Pancreas (tissue), 10 donors: ENCODE data around the gene PEMT. TPM values are rescaled to one million over a fixed set of nuclear protein-coding genes. Genes with fewer than 3 reads are reported as not detected.
A peak's percentile ranks its signal among the peaks of the same experiment; 100 is the strongest.

ENCODE experiments used
- ATAC-seq, 4 donors: fragments of 200-7000 bp; cut with Tn5 transposase; one replicate each; pipeline versions ENCODE4 v1.8.0 to v1.9.1; 2020; ENCODE audit warnings: mild to moderate bottlenecking in 4 of 4, moderate library complexity in 4 of 4
- DNase-seq, 6 donors: peaks; one replicate each; pipeline ENCODE4 v3.0.0-alpha.2; 2020
- FAIRE-seq: peaks from 2 replicates; lab custom pipeline; 2012; peaks lifted over from hg19 to GRCh38; lab: Jason Lieb, UNC
- H3K27ac ChIP-seq, 4 donors: fragments of 200-600 bp; sonication (generic); 1 replicate in 3 of 4; 2 replicates in 1 of 4; pipeline versions ENCODE4 v1.5.0 to v1.8.0; 2020
- H3K27me3 ChIP-seq, 4 donors: fragments of 200-600 bp; one replicate each; pipeline ENCODE4 v1.8.0; 2021
- H3K36me3 ChIP-seq, 3 donors: fragments of 200-600 bp; sonication (generic) in 1 of 3; one replicate each; pipeline versions ENCODE4 v1.5.0 to v1.8.0; 2020 to 2021
- H3K4me1 ChIP-seq, 3 donors: fragments of 200-600 bp; one replicate each; pipeline ENCODE4 v1.8.0; 2021
- H3K4me3 ChIP-seq, 4 donors: fragments of 200-600 bp; sonication (generic) in 2 of 4; one replicate each; pipeline versions ENCODE4 v1.5.0 to v1.8.0; 2020 to 2021
- H3K9me3 ChIP-seq, 4 donors: fragments of 200-600 bp; one replicate each; pipeline ENCODE4 v1.8.0; 2021
- WGBS, 2 donors: extraction: QIAGEN DNeasy Blood & Tissue Kit; methylation state at CpG; one replicate each; pipeline ENCODE4 v1.1.7; 2013; 5-methylcytosine and 5-hydroxymethylcytosine counted together
- intact Hi-C, 3 donors: fragments of 100-400 bp; cut with DNase I; formaldehyde crosslinking; loops; one replicate each; pipeline versions ENCODE4 v1.11.1 to v1.14.2; 2022
- polyA plus RNA-seq, 2 donors: library from polyadenylated mRNA; stranded (reverse); fragments of 200-250 nt; gene quantifications; one replicate each; pipeline ENCODE4 v1.2.3, GENCODE V29; 2013
- total RNA-seq, 6 donors: library from RNA; stranded (reverse); fragmentation: NEBNext Ultra II Directional in 4 of 6; extraction: Animal tissue kit (Norgen Biotek cat#: 25700) in 4 of 6; gene quantifications; one replicate each; pipeline versions ENCODE4 v1.2.1 to v1.2.4, GENCODE V29; 2021 to 2023
- TF ChIP-seq, protein P1 (sequence below), 4 donors: fragments of 200-600 bp; sonication (generic) in 3 of 4; IDR thresholded peaks; one replicate each; pipeline versions ENCODE4 v1.5.0 to v1.8.0; 2021; ENCODE audit warnings: antibody characterized with exemption in 4 of 4
- donor health status: healthy with polysubstance abuse.
- donor health status: DM: no; HTN: no; CAD: no; lungs with moderate emphysema.
- donor health status: DM: no; HTN: no; CAD: no.
- donor health status: control.
- donor health status: control.
- donor health status: Bipolar disorder and iron deficiency.
- donor health status: DM: yes; HTN: yes; CAD: no.
- donor health status: DM: no; HTN: no; CAD: no.
- donor health status: DM: no; HTN: no; CAD: no.
- donor health status: DM: yes; HTN: yes; CAD: no.

The PEMT gene
- total and polyA plus RNA-seq, 8 donors, result 14.8 to 109 (median 24.6) TPM

DNA sequence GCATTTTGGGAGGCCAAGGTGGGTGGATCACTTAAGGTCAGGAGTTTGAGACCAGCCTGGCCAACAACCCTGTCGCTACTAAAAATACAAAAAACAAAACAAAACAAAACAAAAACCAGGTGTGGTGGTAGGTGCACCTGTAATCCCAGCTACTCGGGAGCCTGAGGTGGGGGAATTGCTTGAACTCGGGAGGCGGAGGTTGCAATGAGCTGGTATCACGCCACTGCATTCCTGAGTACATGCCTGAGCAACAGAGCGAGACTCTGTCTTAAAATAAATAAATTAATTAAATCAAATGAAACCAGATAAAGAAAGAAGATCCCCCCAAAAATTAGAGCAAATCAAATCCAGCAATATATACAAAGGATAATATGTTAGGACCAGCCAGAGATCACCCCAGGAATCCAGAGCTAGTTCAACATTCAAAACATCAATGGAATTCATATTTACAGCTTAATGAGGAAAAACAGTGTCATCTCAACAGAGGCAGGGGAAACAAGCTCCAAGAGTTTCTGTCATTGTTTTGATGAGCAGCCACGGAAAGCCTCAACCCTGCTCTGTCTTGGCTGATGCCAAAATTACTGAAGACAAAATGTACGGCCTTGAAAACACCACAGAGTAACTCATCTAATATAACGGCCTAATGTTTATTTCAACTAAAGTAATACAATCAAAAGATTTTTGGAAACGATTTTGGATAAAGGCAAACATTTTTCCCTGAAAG lies 3.7 kb downstream of the PEMT start:
- H3K9me3 ChIP-seq, result no peaks in the 10 kb centered on the region
- no peak for DNase-seq
- no peak for FAIRE-seq
- no peaks in the 10 kb centered on the region for H3K36me3 ChIP-seq
- H3K4me1 ChIP-seq, result peaks cover under 1 to 6% (median 5%) of the 10 kb centered on the region in 3 donors
- H3K27me3 ChIP-seq, result no peaks in the 10 kb centered on the region
- intact Hi-C loops, result no loop called here
- no peak for ATAC-seq
- WGBS, 2 donors, result 75 to 83% methylated on average over 10 of the region's 10 CpGs
- H3K27ac ChIP-seq, result no peak overlapping the region
- no peak overlapping the region for H3K4me3 ChIP-seq
- TF ChIP-seq, protein P1, sequence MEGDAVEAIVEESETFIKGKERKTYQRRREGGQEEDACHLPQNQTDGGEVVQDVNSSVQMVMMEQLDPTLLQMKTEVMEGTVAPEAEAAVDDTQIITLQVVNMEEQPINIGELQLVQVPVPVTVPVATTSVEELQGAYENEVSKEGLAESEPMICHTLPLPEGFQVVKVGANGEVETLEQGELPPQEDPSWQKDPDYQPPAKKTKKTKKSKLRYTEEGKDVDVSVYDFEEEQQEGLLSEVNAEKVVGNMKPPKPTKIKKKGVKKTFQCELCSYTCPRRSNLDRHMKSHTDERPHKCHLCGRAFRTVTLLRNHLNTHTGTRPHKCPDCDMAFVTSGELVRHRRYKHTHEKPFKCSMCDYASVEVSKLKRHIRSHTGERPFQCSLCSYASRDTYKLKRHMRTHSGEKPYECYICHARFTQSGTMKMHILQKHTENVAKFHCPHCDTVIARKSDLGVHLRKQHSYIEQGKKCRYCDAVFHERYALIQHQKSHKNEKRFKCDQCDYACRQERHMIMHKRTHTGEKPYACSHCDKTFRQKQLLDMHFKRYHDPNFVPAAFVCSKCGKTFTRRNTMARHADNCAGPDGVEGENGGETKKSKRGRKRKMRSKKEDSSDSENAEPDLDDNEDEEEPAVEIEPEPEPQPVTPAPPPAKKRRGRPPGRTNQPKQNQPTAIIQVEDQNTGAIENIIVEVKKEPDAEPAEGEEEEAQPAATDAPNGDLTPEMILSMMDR (IDR thresholded peaks at IDR 0.05), result no peak

DNA sequence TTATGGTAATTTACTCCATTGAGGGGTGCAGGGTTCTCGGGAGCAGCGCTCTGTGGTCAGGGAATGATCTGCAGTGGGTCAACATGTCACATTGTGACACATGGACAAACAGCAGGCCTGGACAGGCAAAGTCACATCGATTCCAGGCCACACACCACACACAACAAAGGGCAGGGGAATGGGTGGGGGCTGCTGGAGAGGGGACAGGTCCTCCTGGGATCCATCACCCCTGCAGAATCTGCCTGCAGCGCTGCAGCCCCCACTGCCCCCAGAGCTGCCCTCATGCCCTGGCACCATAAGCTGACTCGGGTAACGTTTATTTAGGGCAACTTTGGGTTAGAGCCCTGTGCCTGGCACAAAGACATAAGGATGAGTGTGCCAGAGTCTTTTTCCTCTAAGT lies 9.1 kb downstream of the PEMT start:
- Histone ChIP-seq H3K4me1 (no peaks in the 10 kb centered on the region), H3K9me3 (no peaks in the 10 kb centered on the region), H3K27ac (no peak overlapping the region), H3K36me3 (no peaks in the 10 kb centered on the region), H3K4me3 (no peak overlapping the region), H3K27me3 (no peaks in the 10 kb centered on the region)
- intact Hi-C loops, result no loop called here
- WGBS, 2 donors, result 81 to 83% methylated on average over 6 of the region's 6 CpGs
- TF ChIP-seq, protein P1 (IDR thresholded peaks at IDR 0.05), result no peak
- ATAC-seq (no peak), FAIRE-seq (no peak), DNase-seq (no peak)

DNA sequence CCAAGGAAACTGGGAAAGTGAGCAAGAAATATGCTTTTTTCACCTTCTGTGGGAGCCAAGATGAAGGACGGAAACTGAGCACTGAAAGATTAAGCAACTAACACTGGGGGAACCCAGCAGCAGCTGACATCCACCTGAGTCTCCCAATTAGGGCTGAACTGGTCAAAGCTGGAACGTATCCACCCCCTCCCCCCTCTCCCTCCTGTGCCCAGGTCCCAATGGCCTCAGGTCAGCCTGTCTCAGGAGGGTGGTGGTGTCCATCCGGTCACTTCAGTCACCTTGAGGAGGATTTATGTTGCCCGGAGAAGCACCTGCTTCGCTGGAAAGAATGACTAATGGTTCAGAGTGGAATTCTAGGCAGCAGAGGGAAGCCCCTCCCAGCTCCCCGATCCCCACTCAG lies 10.0 kb downstream of the PEMT start:
- FAIRE-seq, result no peak
- no peak for DNase-seq
- no peaks in the 10 kb centered on the region for H3K4me1 ChIP-seq
- TF ChIP-seq, protein P1 (IDR thresholded peaks at IDR 0.05), result no peak
- 74 to 84% methylated on average over 6 of the region's 6 CpGs for WGBS, 2 donors
- no peaks in the 10 kb centered on the region for H3K27me3 ChIP-seq
- no peak overlapping the region for H3K4me3 ChIP-seq
- no peaks in the 10 kb centered on the region for H3K36me3 ChIP-seq
- H3K9me3 ChIP-seq, result no peaks in the 10 kb centered on the region
- no peak for ATAC-seq
- intact Hi-C loops, result no loop called here
- H3K27ac ChIP-seq, result no peak overlapping the region

DNA sequence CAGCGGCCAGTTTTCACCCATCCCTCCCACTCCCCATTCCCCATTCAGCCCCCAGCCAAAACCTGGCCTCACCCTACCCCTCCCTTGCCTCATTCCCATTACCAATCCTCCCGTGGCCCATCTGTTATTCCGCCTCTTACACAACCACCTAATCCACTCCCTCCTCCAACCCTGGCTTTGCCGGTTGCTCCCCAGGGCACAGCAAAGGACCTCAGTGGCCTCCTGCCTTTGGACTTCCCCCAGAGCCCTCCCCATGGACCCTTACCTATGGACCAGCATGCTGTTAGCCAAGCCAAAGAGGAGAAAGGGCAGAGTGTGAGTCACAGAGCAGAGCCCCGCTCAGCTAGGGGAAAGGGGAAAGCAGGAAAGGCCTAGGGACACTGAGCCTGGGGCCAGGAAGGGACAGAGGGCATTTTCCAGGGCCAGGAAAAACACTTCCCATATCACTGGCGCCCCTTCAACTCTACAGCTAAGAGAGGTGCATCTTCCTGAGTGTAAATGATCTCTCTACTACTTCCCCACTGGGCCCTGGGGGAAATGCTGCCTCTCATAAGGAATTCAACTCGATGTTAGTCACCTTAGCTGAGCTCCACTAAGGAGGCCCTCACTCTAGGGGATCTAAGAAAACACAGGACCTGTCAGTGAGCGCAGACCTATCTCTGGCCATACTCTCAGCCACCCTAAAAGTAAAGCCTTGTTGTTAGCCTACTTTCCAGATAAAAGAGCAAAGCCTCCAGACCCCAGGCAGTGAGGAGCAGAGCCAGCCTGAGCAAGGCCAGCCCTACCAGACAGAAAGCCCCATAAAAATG lies 10.6 kb downstream of the PEMT start:
- H3K9me3 ChIP-seq, result no peaks in the 10 kb centered on the region
- WGBS, 2 donors, result 75 to 85% methylated on average over 8 of the region's 8 CpGs
- no peaks in the 10 kb centered on the region for H3K36me3 ChIP-seq
- H3K27me3 ChIP-seq, result no peaks in the 10 kb centered on the region
- ATAC-seq (peak in 2 of 4 donors; percentile 45 to 48), FAIRE-seq (no peak), DNase-seq (no peak)
- no peak overlapping the region for H3K4me3 ChIP-seq
- TF ChIP-seq, protein P1 (IDR thresholded peaks at IDR 0.05), result no peak
- H3K4me1 ChIP-seq, result no peaks in the 10 kb centered on the region
- no peak overlapping the region for H3K27ac ChIP-seq
- intact Hi-C loops, result no loop called here
